Colonic mucosa (tissue), 4 donors: ENCODE results near the gene CSNK1G1. TPM values are rescaled to one million over a fixed set of nuclear protein-coding genes. Genes with fewer than 3 reads are reported as not detected.
A peak's percentile ranks its signal among the peaks of the same experiment; 100 is the strongest.

ENCODE experiments used
- DNase-seq: peaks from one replicate; pipeline ENCODE4 v3.0.0-alpha.2; 2020
- H3K27ac ChIP-seq: fragments of 200-600 bp; one replicate; pipeline ENCODE4 v1.8.0; 2021
- H3K27me3 ChIP-seq: fragments of 200-600 bp; one replicate; pipeline ENCODE4 v1.8.0; 2021
- H3K36me3 ChIP-seq: fragments of 200-600 bp; one replicate; pipeline ENCODE4 v1.8.0; 2021
- H3K4me1 ChIP-seq: fragments of 200-600 bp; one replicate; pipeline ENCODE4 v1.8.0; 2021; ENCODE audit warnings: mild to moderate bottlenecking
- H3K4me3 ChIP-seq: fragments of 200-600 bp; one replicate; pipeline ENCODE4 v1.8.0; 2021
- H3K9ac ChIP-seq, 2 donors: one replicate each; pipeline ENCODE4 v1.7.0; 2013; ENCODE audit warnings: control low read depth in 2 of 2, low read depth in 2 of 2, low read length in 2 of 2
- H3K9me3 ChIP-seq: fragments of 200-600 bp; one replicate; pipeline ENCODE4 v1.8.0; 2021
- intact Hi-C: fragments of 100-400 bp; cut with DNase I; formaldehyde crosslinking; loops from one replicate; pipeline ENCODE4 v1.14.1; 2022
- total RNA-seq, 2 donors: library from RNA; stranded (reverse); fragmentation: NEBNext Ultra II Directional in 1 of 2; extraction: Animal tissue kit (Norgen Biotek cat#: 25700) in 1 of 2; gene quantifications; one replicate each; pipeline ENCODE4 v1.2.1, GENCODE V29; 2021
- TF ChIP-seq, protein P1 (sequence below): fragments of 200-600 bp; IDR thresholded peaks from one replicate; pipeline ENCODE4 v1.8.0; 2022; ENCODE audit warnings: antibody characterized with exemption, mild to moderate bottlenecking
- donor health status: healthy.
- donor health status: DM: no; HTN: no; CAD: no.
- donor health status: DM: no; HTN: no; CAD: no.

The CSNK1G1 gene
- total RNA-seq, 2 donors from 2014 or later, result 17.0 to 18.5 TPM

GRCh38 chr15:64149424-64149823, 206.5 kb downstream of the CSNK1G1 start:
- Histone ChIP-seq H3K9me3 (no peaks in the 10 kb centered on the region), H3K27ac (no peak overlapping the region), H3K4me1 (peaks cover 12% of the 10 kb centered on the region), H3K36me3 (no peaks in the 10 kb centered on the region), H3K4me3 (no peak overlapping the region), H3K9ac (no peak overlapping the region), H3K27me3 (peaks cover 14% of the 10 kb centered on the region)
- peak; percentile 35 for DNase-seq
- TF ChIP-seq, protein P1, sequence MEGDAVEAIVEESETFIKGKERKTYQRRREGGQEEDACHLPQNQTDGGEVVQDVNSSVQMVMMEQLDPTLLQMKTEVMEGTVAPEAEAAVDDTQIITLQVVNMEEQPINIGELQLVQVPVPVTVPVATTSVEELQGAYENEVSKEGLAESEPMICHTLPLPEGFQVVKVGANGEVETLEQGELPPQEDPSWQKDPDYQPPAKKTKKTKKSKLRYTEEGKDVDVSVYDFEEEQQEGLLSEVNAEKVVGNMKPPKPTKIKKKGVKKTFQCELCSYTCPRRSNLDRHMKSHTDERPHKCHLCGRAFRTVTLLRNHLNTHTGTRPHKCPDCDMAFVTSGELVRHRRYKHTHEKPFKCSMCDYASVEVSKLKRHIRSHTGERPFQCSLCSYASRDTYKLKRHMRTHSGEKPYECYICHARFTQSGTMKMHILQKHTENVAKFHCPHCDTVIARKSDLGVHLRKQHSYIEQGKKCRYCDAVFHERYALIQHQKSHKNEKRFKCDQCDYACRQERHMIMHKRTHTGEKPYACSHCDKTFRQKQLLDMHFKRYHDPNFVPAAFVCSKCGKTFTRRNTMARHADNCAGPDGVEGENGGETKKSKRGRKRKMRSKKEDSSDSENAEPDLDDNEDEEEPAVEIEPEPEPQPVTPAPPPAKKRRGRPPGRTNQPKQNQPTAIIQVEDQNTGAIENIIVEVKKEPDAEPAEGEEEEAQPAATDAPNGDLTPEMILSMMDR, result no peak
- intact Hi-C loops, result no loop called here

- no peak overlapping the region for H3K27ac ChIP-seq
- intact Hi-C loops, result no loop called here
These were observed 207.4 kb downstream of the CSNK1G1 start for GRCh38 chr15:64148581-64148980.

DNA sequence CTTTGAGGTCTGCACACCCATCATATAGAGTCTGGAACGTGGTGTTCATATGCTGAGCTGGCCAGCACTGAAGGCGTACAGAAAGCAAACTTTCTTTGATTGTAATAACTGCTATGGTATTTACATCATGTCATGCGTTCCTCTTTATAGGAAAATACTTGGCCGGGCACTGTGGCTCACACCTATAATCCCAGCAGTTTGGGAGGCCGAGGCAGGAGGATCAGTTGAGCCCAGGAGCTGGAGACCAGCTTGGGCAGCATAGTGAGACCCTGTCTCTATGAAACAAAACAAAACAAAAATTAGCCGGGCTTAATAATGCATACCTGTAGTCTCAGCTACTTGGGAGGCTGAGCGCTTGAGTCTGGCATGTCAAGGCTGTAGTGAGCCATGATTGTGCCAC, 207.8 kb downstream of the CSNK1G1 start:
- TF ChIP-seq, protein P1, result no peak

More at GRCh38 chr15:64148581-64148980, 207.4 kb downstream of the CSNK1G1 start:
- Histone ChIP-seq H3K36me3 (no peaks in the 10 kb centered on the region), H3K9me3 (no peaks in the 10 kb centered on the region), H3K4me3 (no peak overlapping the region), H3K9ac (no peak overlapping the region), H3K27me3 (peaks cover 14% of the 10 kb centered on the region), H3K4me1 (peaks cover 12% of the 10 kb centered on the region)
- no peak for DNase-seq
- TF ChIP-seq, protein P1, result no peak

DNA sequence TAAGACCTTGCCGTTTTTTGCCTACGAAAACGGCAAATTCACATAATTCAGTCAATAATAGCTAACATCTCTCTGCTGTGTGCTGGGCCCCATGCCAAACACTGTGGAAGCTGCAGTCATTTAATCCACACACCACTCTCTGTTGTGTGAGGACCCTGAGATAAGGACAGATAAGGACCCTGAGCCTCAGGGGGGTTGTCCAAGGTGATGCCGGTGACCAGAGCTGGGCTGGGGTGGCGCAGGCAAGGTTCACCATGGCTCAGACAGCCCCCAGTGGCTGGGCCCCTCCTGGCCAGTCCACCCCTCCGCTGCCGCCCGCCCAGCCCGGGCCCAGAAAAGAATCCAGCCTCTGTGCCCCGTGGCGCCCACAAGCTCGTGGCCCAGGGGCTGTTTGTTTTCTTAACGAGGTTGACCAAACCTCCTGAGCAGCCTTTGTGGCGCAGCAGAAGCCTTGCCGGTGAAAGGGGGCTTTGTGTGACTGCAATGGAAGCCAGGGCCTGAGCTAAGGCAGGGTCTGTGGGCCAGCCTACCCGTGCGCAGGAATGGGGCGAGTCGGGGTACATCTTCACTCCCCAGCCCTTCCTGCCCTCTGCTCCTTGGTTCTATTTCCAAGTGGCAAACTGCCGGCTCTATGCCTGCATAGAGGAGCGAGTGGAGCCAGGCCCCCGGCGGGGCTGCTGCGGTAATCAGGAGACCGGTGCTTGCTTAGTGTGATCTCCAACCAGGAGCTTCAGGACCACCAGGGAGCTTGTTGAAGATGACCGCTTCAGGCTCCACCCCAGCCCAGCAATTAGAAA, 208.9 kb downstream of the CSNK1G1 start:
- peaks cover 10% of the 10 kb centered on the region for H3K4me1 ChIP-seq
- peaks cover 6% of the 10 kb centered on the region for H3K27me3 ChIP-seq
- H3K27ac ChIP-seq, result no peak overlapping the region
- no peaks in the 10 kb centered on the region for H3K9me3 ChIP-seq
- peaks cover 5% of the 10 kb centered on the region for H3K36me3 ChIP-seq
- TF ChIP-seq, protein P1, result no peak
- H3K4me3 ChIP-seq, result no peak overlapping the region
- no peak overlapping the region for H3K9ac ChIP-seq
- DNase-seq, result no peak
- intact Hi-C loops, result no loop called here

More for the DNA sequence above, 207.8 kb downstream of the CSNK1G1 start:
- Histone ChIP-seq H3K27me3 (peaks cover 14% of the 10 kb centered on the region), H3K27ac (no peak overlapping the region), H3K9me3 (no peaks in the 10 kb centered on the region), H3K4me3 (no peak overlapping the region), H3K9ac (no peak overlapping the region), H3K36me3 (peaks cover 3% of the 10 kb centered on the region), H3K4me1 (peaks cover 12% of the 10 kb centered on the region)
- DNase-seq, result no peak
- intact Hi-C loops, result no loop called here

- H3K27ac ChIP-seq, result no peak overlapping the region
- intact Hi-C loops, result no loop called here
- H3K9me3 ChIP-seq, result no peaks in the 10 kb centered on the region
- peaks cover under 1% of the 10 kb centered on the region for H3K27me3 ChIP-seq
- no peak for DNase-seq
- peaks cover 4% of the 10 kb centered on the region for H3K4me1 ChIP-seq
- no peak overlapping the region for H3K4me3 ChIP-seq
- H3K9ac ChIP-seq, result no peak overlapping the region
- TF ChIP-seq, protein P1, result no peak
- peaks cover 5% of the 10 kb centered on the region for H3K36me3 ChIP-seq
These were observed 209.5 kb downstream of the CSNK1G1 start for GRCh38 chr15:64146520-64146884.
